A549 (cell line): ENCODE measurements around the gene CEP135. TPM values are rescaled to one million over a fixed set of nuclear protein-coding genes. Genes with fewer than 3 reads are reported as not detected.
A peak's percentile ranks its signal among the peaks of the same experiment; 100 is the strongest.

Experiments
- ATAC-seq, 2 experiments: fragments of 200-7000 bp in 1 of 2; fragments of >200 bp in 1 of 2; cut with Nextera tagmentation in 1 of 2; cut with Tn5 transposase in 1 of 2; 3 replicates each; pipeline versions ENCODE4 v1.8.0 to v1.9.1; 2018 to 2020; ENCODE audit warnings: mild to moderate bottlenecking in 1 of 2, moderate library complexity in 1 of 2
- CTCF ChIA-PET: fragments of 300-600 bp; sonication (Branson Sonifier 250); formaldehyde crosslinking; extraction: SDS; loops from one replicate; lab custom pipeline; 2021; ENCODE audit warnings: antibody characterized with exemption, inconsistent platforms; lab: Yijun Ruan, JAX
- POLR2A ChIA-PET: fragments of 350-600 bp; formaldehyde crosslinking; extraction: SDS; loops from one replicate; lab custom pipeline; 2021; ENCODE audit warnings: antibody characterized with exemption, inconsistent platforms; lab: Yijun Ruan, JAX
- DNase-seq, 2 experiments: peaks; one replicate each; pipeline versions ENCODE4 v3.0.0 to v3.0.0-alpha.2; 2011 to 2016; ENCODE audit warnings: low read depth in 1 of 2, low spot score in 1 of 2
- FAIRE-seq: peaks from 2 replicates; lab custom pipeline; 2011; peaks lifted over from hg19 to GRCh38; lab: Jason Lieb, UNC
- H3K27ac ChIP-seq, 2 experiments: fragments of >200 bp; sonication (Bioruptor Twin); formaldehyde crosslinking; 3 replicates each; pipeline ENCODE4 v1.5.1; 2016 to 2017
- H3K4me1 ChIP-seq: fragments of >200 bp; sonication (Bioruptor Twin); formaldehyde crosslinking; 3 replicates; pipeline ENCODE4 v1.6.1; 2016
- H3K4me2 ChIP-seq: fragments of >200 bp; sonication (Bioruptor Twin); formaldehyde crosslinking; 3 replicates; pipeline ENCODE4 v1.6.1; 2016
- H3K4me3 ChIP-seq: fragments of >200 bp; sonication (Bioruptor Twin); formaldehyde crosslinking; 3 replicates; pipeline ENCODE4 v1.5.1; 2016
- H3K9me3 ChIP-seq: fragments of >200 bp; sonication (Bioruptor Twin); formaldehyde crosslinking; 3 replicates; pipeline ENCODE4 v1.6.1; 2016
- ATOH8 ChIP-seq: fragments of 250-450 bp; sonication (Bioruptor Pico); IDR thresholded peaks from 2 replicates; pipeline ENCODE4 v1.5.0; 2020; ENCODE audit warnings: low read depth, mild to moderate bottlenecking, moderate library complexity
- CBX8 ChIP-seq: fragments of 200-600 bp; sonication (generic); IDR thresholded peaks from 2 replicates; pipeline ENCODE4 v1.6.1; 2016
- ELK1 ChIP-seq: fragments of 150-350 bp; IDR thresholded peaks from 2 replicates; pipeline ENCODE4 v1.6.1; 2014; ENCODE audit warnings: low read depth, mild to moderate bottlenecking, low read length
- EP300 ChIP-seq, 2 experiments: fragments of >200 bp; sonication (Bioruptor Twin); formaldehyde crosslinking; IDR thresholded peaks; 2 replicates in 1 of 2; 3 replicates in 1 of 2; pipeline ENCODE4 v1.6.1; 2016 to 2017
- ESRRA ChIP-seq: fragments of 150-350 bp; IDR thresholded peaks from 2 replicates; pipeline ENCODE4 v1.6.1; 2014; ENCODE audit warnings: mild to moderate bottlenecking, low read length, borderline replicate concordance
- FOSL2 ChIP-seq, 2 experiments: fragments of 450-650 bp in 1 of 2; fragments of >200 bp in 1 of 2; sonication (Bioruptor Twin) in 1 of 2; formaldehyde crosslinking; IDR thresholded peaks; 2 replicates each; pipeline versions ENCODE4 v1.5.0 to v1.6.1; 2016 to 2020; ENCODE audit warnings: mild to moderate bottlenecking in 1 of 2, moderate library complexity in 1 of 2
- HDAC2 ChIP-seq: fragments of 200-600 bp; sonication (generic); IDR thresholded peaks from 2 replicates; pipeline ENCODE4 v1.6.1; 2016
- HES2 ChIP-seq: fragments of >200 bp; sonication (Bioruptor Twin); formaldehyde crosslinking; IDR thresholded peaks from 2 replicates; pipeline ENCODE4 v1.6.1; 2016
- HOXA7 ChIP-seq: fragments of 250-450 bp; sonication (Bioruptor Pico); IDR thresholded peaks from 2 replicates; pipeline ENCODE4 v1.5.0; 2020; ENCODE audit warnings: mild to moderate bottlenecking, moderate library complexity
- HOXB13 ChIP-seq: fragments of 250-450 bp; sonication (Bioruptor Pico); IDR thresholded peaks from 2 replicates; pipeline ENCODE4 v1.5.0; 2020; ENCODE audit warnings: low read depth, mild to moderate bottlenecking, moderate library complexity
- HOXB5 ChIP-seq: fragments of 250-450 bp; sonication (Bioruptor Pico); IDR thresholded peaks from 2 replicates; pipeline ENCODE4 v1.5.0; 2020; ENCODE audit warnings: mild to moderate bottlenecking, moderate library complexity
- KDM1A ChIP-seq: fragments of 200-600 bp; sonication (generic); IDR thresholded peaks from 2 replicates; pipeline ENCODE4 v1.6.1; 2016; ENCODE audit warnings: low read depth, mild to moderate bottlenecking
- MAFK ChIP-seq: fragments of 450-650 bp; IDR thresholded peaks from 2 replicates; pipeline ENCODE4 v1.6.1; 2014; ENCODE audit not compliant: partially characterized antibody
- MAX ChIP-seq: IDR thresholded peaks from 2 replicates; pipeline ENCODE4 v1.6.1; 2012
- MYC ChIP-seq: IDR thresholded peaks from 2 replicates; pipeline ENCODE4 v1.6.1; 2012; ENCODE audit warnings: mild to moderate bottlenecking, inconsistent platforms, low read length, improper control_type of control experiment, borderline replicate concordance
- NFE2L2 ChIP-seq: fragments of 150-350 bp; conservative IDR thresholded peaks from 2 replicates; pipeline ENCODE4 v1.6.1; 2014; ENCODE audit warnings: low read length
- NR3C1 ChIP-seq: fragments of >200 bp; sonication (Bioruptor Twin); formaldehyde crosslinking; IDR thresholded peaks from 3 replicates; pipeline ENCODE4 v1.6.1; 2017
- PBX3 ChIP-seq: IDR thresholded peaks from 2 replicates; pipeline ENCODE4 v1.6.1; 2012
- POLR2A ChIP-seq: IDR thresholded peaks from 2 replicates; pipeline ENCODE4 v1.6.1; 2012; ENCODE audit warnings: mild to moderate bottlenecking, low read length
- RNF2 ChIP-seq: fragments of 200-600 bp; sonication (generic); IDR thresholded peaks from 2 replicates; pipeline ENCODE4 v1.6.1; 2016; ENCODE audit warnings: low read depth, mild to moderate bottlenecking, antibody characterized with exemption, moderate library complexity, borderline replicate concordance
- SREBF2 ChIP-seq: fragments of 450-650 bp; IDR thresholded peaks from 2 replicates; pipeline ENCODE4 v1.6.1; 2014; ENCODE audit warnings: mild to moderate bottlenecking, moderate library complexity
- TFCP2L1 ChIP-seq: fragments of 250-450 bp; sonication (Bioruptor Pico); IDR thresholded peaks from 2 replicates; pipeline ENCODE4 v1.5.0; 2021; ENCODE audit warnings: mild to moderate bottlenecking
- TP53 ChIP-seq: fragments of 250-450 bp; sonication (Bioruptor Pico); IDR thresholded peaks from 2 replicates; pipeline ENCODE4 v1.5.0; 2021; ENCODE audit warnings: mild to moderate bottlenecking, moderate library complexity
- ZFP36 ChIP-seq: fragments of 450-650 bp; IDR thresholded peaks from 2 replicates; pipeline ENCODE4 v1.6.1; 2014; ENCODE audit warnings: borderline replicate concordance; ENCODE audit not compliant: partially characterized antibody
- ZSCAN20 ChIP-seq: fragments of 250-450 bp; sonication (Bioruptor Pico); IDR thresholded peaks from 2 replicates; pipeline ENCODE4 v1.8.0; 2022; ENCODE audit warnings: mild to moderate bottlenecking, moderate library complexity
- WGBS: methylation state at CpG from one replicate; pipeline ENCODE4 v1.1.6; 2017; ENCODE audit errors: missing lambda C conversion rate; 5-methylcytosine and 5-hydroxymethylcytosine counted together
- polyA plus RNA-seq, 4 experiments: library from polyadenylated mRNA; depleted of rRNA in 3 of 4; stranded (reverse); fragments of >200 nt; fragmentation: RNase III in 1 of 4; extraction: RNeasy Plus Mini Kit Qiagen cat#74134 plus additional on column Dnase treatment in 1 of 4; gene quantifications; 2 replicates in 3 of 4; 3 replicates in 1 of 4; pipeline ENCODE4 v1.2.3, GENCODE V29; 2011 to 2017

The CEP135 gene
- polyA plus RNA-seq, 2 of the 4 experiments (the other 2 are of a cell fraction) = 7.3 to 10.6 TPM

GRCh38 chr4:55947254-55947882 is 1.4 kb upstream of the CEP135 start:
- FAIRE-seq = no peak
- Histone ChIP-seq H3K27ac (peak overlapping the region; percentile 94 to 99), H3K4me3 (no peak overlapping the region), H3K9me3 (no peaks in the 10 kb centered on the region), H3K4me2 (peak overlapping the region; percentile 92), H3K4me1 (peaks cover 17% of the 10 kb centered on the region)
- ChIA-PET CTCF (interaction anchor here (0.6 to 2.7 kb wide), 14 partner anchors 10 to 426 kb away, joined by 3 to 24 read pairs (median 7); no protein-coding TSS in a partner anchor), POLR2A (interaction anchor here (1.1 kb wide), 1 partner anchor 488 kb away, joined by 4 read pairs; the partner anchor contains the start of gene PPAT)
- TF ChIP-seq HDAC2 (no peak), HOXA7 (CRISPR knock-in tag) (no peak), ZFP36 (no peak), NFE2L2 (no peak), MAFK (no peak), PBX3 (no peak), MAX (no peak)
- 82% methylated on average over 6 of the region's 6 CpGs for WGBS
- ATAC-seq = no peak
- no peak for DNase-seq

GRCh38 chr4:55947912-55948725 is 626 bp upstream of the CEP135 start:
- DNase-seq (peak; percentile 18 to 63), FAIRE-seq (no peak), ATAC-seq (peak; percentile 62 to 69)
- H3K4me3 ChIP-seq = peak overlapping the region; percentile 84
- H3K9me3 ChIP-seq = no peaks in the 10 kb centered on the region
- H3K27ac ChIP-seq = peak overlapping the region; percentile 94 to 99
- H3K4me1 ChIP-seq = peaks cover 17% of the 10 kb centered on the region
- H3K4me2 ChIP-seq = peak overlapping the region; percentile 92
- ChIA-PET CTCF (interaction anchor here (0.6 to 2.7 kb wide), 29 partner anchors 8 to 362 kb away, joined by 3 to 24 read pairs (median 4); no protein-coding TSS in a partner anchor), POLR2A (interaction anchor here (0.8 to 1.6 kb wide), 8 partner anchors 8 to 487 kb away, joined by 3 to 11 read pairs (median 4); partner anchors contain the start of genes AASDH and PPAT)
- WGBS = 2% methylated on average over 11 of the region's 19 CpGs
- TF ChIP-seq FOSL2 (IDR thresholded peaks at IDR 0.05) (no peak), FOSL2 (CRISPR knock-in tag; IDR thresholded peaks at IDR 0.05) (peak; percentile 25; the same call in 1 of the 2 replicates), ESRRA (no peak)

- no peaks in the 10 kb centered on the region for H3K9me3 ChIP-seq
- TF ChIP-seq EP300 (IDR thresholded peaks at IDR 0.05) (no peak), MYC (no peak), ELK1 (no peak), HOXB13 (CRISPR knock-in tag) (no peak), ATOH8 (CRISPR knock-in tag) (no peak), CBX8 (no peak), HDAC2 (no peak), POLR2A (no peak), KDM1A (no peak), HES2 (no peak), NR3C1 (no peak), HOXB5 (CRISPR knock-in tag) (no peak), TFCP2L1 (CRISPR knock-in tag) (no peak), RNF2 (no peak), SREBF2 (no peak), FOSL2 (IDR thresholded peaks at IDR 0.05) (no peak), FOSL2 (CRISPR knock-in tag; IDR thresholded peaks at IDR 0.05) (no peak), ZSCAN20 (no peak), TP53 (CRISPR knock-in tag) (no peak)
- ATAC-seq = no peak
- DNase-seq = no peak
- ChIA-PET POLR2A (interaction anchor here (0.6 to 1.6 kb wide), 10 partner anchors 9 to 488 kb away, joined by 3 to 11 read pairs (median 4); partner anchors contain the start of gene AASDH), CTCF (interaction anchor here (0.6 to 2.7 kb wide), 22 partner anchors 9 to 361 kb away, joined by 3 to 24 read pairs (median 6); partner anchors contain the start of gene EXOC1)
- WGBS = 2% methylated on average over 3 of the region's 3 CpGs
- peak overlapping the region; percentile 84 for H3K4me3 ChIP-seq
- H3K4me1 ChIP-seq = peaks cover 17% of the 10 kb centered on the region
- H3K27ac ChIP-seq = peak overlapping the region; percentile 94 to 99
- no peak for FAIRE-seq
- H3K4me2 ChIP-seq = peak overlapping the region; percentile 95
Observed at GRCh38 chr4:55949482-55949802, 697 bp downstream of the CEP135 start.
